Neutrophil (primary cell): ENCODE measurements around the gene CALML4.
"Not testable (repeated sequence)": the region's sequence is repeated elsewhere in the genome, so short reads cannot be mapped to it uniquely, and the experiment has no call there.

ENCODE experiments used
- H3K27ac ChIP-seq: fragments of 200-600 bp; sonication (generic); 2 replicates; pipeline ENCODE4 v1.5.1; 2016; ENCODE audit warnings: mild to moderate bottlenecking, moderate library complexity
- H3K27me3 ChIP-seq: fragments of 200-600 bp; sonication (generic); 2 replicates; pipeline ENCODE4 v1.6.0; 2016; ENCODE audit warnings: mild to moderate bottlenecking
- H3K36me3 ChIP-seq: fragments of 200-600 bp; sonication (generic); 2 replicates; pipeline ENCODE4 v1.5.1; 2017
- H3K4me1 ChIP-seq, 2 experiments: fragments of 200-600 bp in 1 of 2; sonication (generic) in 1 of 2; 1 replicate in 1 of 2; 2 replicates in 1 of 2; pipeline versions ENCODE4 v1.5.1 to v1.6.1; 2013 to 2016; ENCODE audit warnings: low read depth in 1 of 2, low read length in 1 of 2, mild to moderate bottlenecking in 1 of 2, moderate library complexity in 1 of 2; ENCODE audit not compliant: control insufficient read depth in 1 of 2, insufficient read depth in 1 of 2
- H3K4me3 ChIP-seq, 2 experiments: fragments of 200-600 bp in 1 of 2; sonication (generic) in 1 of 2; 1 replicate in 1 of 2; 2 replicates in 1 of 2; pipeline ENCODE4 v1.5.1; 2013 to 2016; ENCODE audit warnings: low read depth in 1 of 2, low read length in 1 of 2, mild to moderate bottlenecking in 1 of 2, moderate library complexity in 1 of 2
- H3K9me3 ChIP-seq: fragments of 200-600 bp; sonication (generic); 2 replicates; pipeline ENCODE4 v1.5.1; 2016
- CTCF ChIP-seq: fragments of 200-600 bp; sonication (generic); IDR thresholded peaks from 2 replicates; pipeline ENCODE4 v1.5.1; 2016; ENCODE audit warnings: antibody characterized with exemption

The CALML4 gene

GRCh38 chr15:68203956-68204355 lies 1.2 kb downstream of the CALML4 start:
- Histone ChIP-seq H3K4me1 (peaks cover 55 to 58% of the 10 kb centered on the region in 2 experiments), H3K36me3 (no peaks in the 10 kb centered on the region), H3K4me3 (no peak overlapping the region), H3K27me3 (no peaks in the 10 kb centered on the region), H3K9me3 (no peaks in the 10 kb centered on the region), H3K27ac (peak overlapping the region; percentile 94)
- TF ChIP-seq CTCF = no peak

GRCh38 chr15:68203486-68203885 lies 1.6 kb downstream of the CALML4 start:
- Histone ChIP-seq H3K27ac (no peak overlapping the region), H3K4me3 (no peak overlapping the region), H3K27me3 (no peaks in the 10 kb centered on the region), H3K9me3 (no peaks in the 10 kb centered on the region), H3K36me3 (no peaks in the 10 kb centered on the region), H3K4me1 (peaks cover 51 to 53% of the 10 kb centered on the region in 2 experiments)
- TF ChIP-seq CTCF = no peak

- not testable (repeated sequence) for H3K4me3 ChIP-seq, H3K27me3 ChIP-seq, H3K36me3 ChIP-seq, H3K27ac ChIP-seq, H3K9me3 ChIP-seq
- peaks cover 46 to 48% of the 10 kb centered on the region in 2 experiments for H3K4me1 ChIP-seq
Measured at GRCh38 chr15:68202994-68203393, 2.1 kb downstream of the CALML4 start.

GRCh38 chr15:68201879-68202261 lies 3.3 kb downstream of the CALML4 start:
- Histone ChIP-seq H3K27ac (no peak overlapping the region), H3K36me3 (peaks cover 14% of the 10 kb centered on the region), H3K4me3 (no peak overlapping the region), H3K4me1 (peaks cover 36 to 37% of the 10 kb centered on the region in 2 experiments), H3K27me3 (no peaks in the 10 kb centered on the region), H3K9me3 (no peaks in the 10 kb centered on the region)
- no peak for TF ChIP-seq CTCF

- Histone ChIP-seq H3K27me3 (no peaks in the 10 kb centered on the region), H3K9me3 (no peaks in the 10 kb centered on the region), H3K4me1 (peaks cover 30 to 31% of the 10 kb centered on the region in 2 experiments), H3K4me3 (no peak overlapping the region), H3K27ac (no peak overlapping the region), H3K36me3 (peaks cover 20% of the 10 kb centered on the region)
- no peak for TF ChIP-seq CTCF
Measured at GRCh38 chr15:68201153-68201878, 3.8 kb downstream of the CALML4 start.

- Histone ChIP-seq H3K9me3 (no peaks in the 10 kb centered on the region), H3K27me3 (no peaks in the 10 kb centered on the region), H3K36me3 (peaks cover 31% of the 10 kb centered on the region), H3K27ac (peak overlapping the region; percentile 2), H3K4me1 (peaks cover 19 to 21% of the 10 kb centered on the region in 2 experiments), H3K4me3 (no peak overlapping the region)
- no peak for TF ChIP-seq CTCF
Measured at GRCh38 chr15:68200016-68200861, 4.9 kb downstream of the CALML4 start.
